ENCODE measurements around the gene AGBL4. TPM values are rescaled to one million over a fixed set of nuclear protein-coding genes. Genes with fewer than 3 reads are reported as not detected.

The AGBL4 gene
- total RNA-seq, 1 experiment from 2014 or later: not detected

GRCh38 chr1:49098866-49099265 is 924.9 kb downstream of the AGBL4 start:
- no TSS peak for BruUV-seq (replicated peaks)
- ChIA-PET RAD21 (ENCODE audit: low non-redundant PET in 1 of 2, low total read pairs in 2 of 2, uncharacterized antibody in 2 of 2, unreplicated experiment in 2 of 2) (no interaction called here), CTCF (no interaction called here)

More at GRCh38 chr1:49098866-49099265, 924.9 kb downstream of the AGBL4 start:
- H4K20me1 ChIP-seq (ENCODE audit: insufficient read depth): no peaks in the 10 kb centered on the region
- no peaks in the 10 kb centered on the region for H3K27me3 ChIP-seq (ENCODE audit: insufficient read depth, low read length)
- POLR2A ChIA-PET: no interaction called here
- no peak overlapping the region for H3K27ac ChIP-seq (ENCODE audit: low read depth, low read length)
- no peak overlapping the region for H3K4me3 ChIP-seq (replicated peaks in 1 of 2; ENCODE audit: low read depth in 1 of 2, low read length in 2 of 2)
- no peaks in the 10 kb centered on the region for H3K9me3 ChIP-seq (ENCODE audit: control insufficient read depth in 1 of 2, insufficient read depth in 1 of 2, low read depth in 1 of 2, low read length in 2 of 2)
- no peak overlapping the region for H3K9ac ChIP-seq (ENCODE audit: low read length)
- H3K36me3 ChIP-seq (ENCODE audit: control insufficient read depth in 1 of 2, insufficient read depth in 2 of 2, low read length in 2 of 2): no peaks in the 10 kb centered on the region
- no peaks in the 10 kb centered on the region for H3K9me2 ChIP-seq (ENCODE audit: insufficient read depth)
- intact Hi-C loops (cut with micrococcal nuclease): no loop called here
- H3K4me1 ChIP-seq (ENCODE audit: control insufficient read depth in 1 of 2, insufficient read depth in 2 of 2, low read length in 2 of 2): no peaks in the 10 kb centered on the region
- no peak for TF ChIP-seq ZNF274 (IDR thresholded peaks at IDR 0.05; ENCODE audit: low read depth, low read length)
- no peak for TF ChIP-seq POLR2A (IDR thresholded peaks at IDR 0.05; ENCODE audit: borderline replicate concordance, extremely low read depth, insufficient read depth, insufficient read length)
- no peak for TF ChIP-seq EZH2phosphoT487 (IDR thresholded peaks at IDR 0.05; ENCODE audit: borderline replicate concordance)
- no peak for TF ChIP-seq EGR1 (IDR thresholded peaks at IDR 0.05; ENCODE audit: low read depth)
- no peak for TF ChIP-seq SRF (IDR thresholded peaks at IDR 0.05; ENCODE audit: low read depth)
- no peak for TF ChIP-seq JUND (IDR thresholded peaks at IDR 0.05)
- no peak for TF ChIP-seq CEBPB (IDR thresholded peaks at IDR 0.05; ENCODE audit: low read depth)
- TF ChIP-seq POLR2AphosphoS5 (IDR thresholded peaks at IDR 0.05; ENCODE audit: low read depth, low read length): no peak
- no peak for TF ChIP-seq ZBTB33 (IDR thresholded peaks at IDR 0.05; ENCODE audit: extremely low read depth, insufficient replicate concordance, low read length)
- no peak for TF ChIP-seq SP1 (IDR thresholded peaks at IDR 0.05; ENCODE audit: low read depth)
- no peak for TF ChIP-seq FOSL1 (IDR thresholded peaks at IDR 0.05; ENCODE audit: low read depth)
- TF ChIP-seq, protein P1, sequence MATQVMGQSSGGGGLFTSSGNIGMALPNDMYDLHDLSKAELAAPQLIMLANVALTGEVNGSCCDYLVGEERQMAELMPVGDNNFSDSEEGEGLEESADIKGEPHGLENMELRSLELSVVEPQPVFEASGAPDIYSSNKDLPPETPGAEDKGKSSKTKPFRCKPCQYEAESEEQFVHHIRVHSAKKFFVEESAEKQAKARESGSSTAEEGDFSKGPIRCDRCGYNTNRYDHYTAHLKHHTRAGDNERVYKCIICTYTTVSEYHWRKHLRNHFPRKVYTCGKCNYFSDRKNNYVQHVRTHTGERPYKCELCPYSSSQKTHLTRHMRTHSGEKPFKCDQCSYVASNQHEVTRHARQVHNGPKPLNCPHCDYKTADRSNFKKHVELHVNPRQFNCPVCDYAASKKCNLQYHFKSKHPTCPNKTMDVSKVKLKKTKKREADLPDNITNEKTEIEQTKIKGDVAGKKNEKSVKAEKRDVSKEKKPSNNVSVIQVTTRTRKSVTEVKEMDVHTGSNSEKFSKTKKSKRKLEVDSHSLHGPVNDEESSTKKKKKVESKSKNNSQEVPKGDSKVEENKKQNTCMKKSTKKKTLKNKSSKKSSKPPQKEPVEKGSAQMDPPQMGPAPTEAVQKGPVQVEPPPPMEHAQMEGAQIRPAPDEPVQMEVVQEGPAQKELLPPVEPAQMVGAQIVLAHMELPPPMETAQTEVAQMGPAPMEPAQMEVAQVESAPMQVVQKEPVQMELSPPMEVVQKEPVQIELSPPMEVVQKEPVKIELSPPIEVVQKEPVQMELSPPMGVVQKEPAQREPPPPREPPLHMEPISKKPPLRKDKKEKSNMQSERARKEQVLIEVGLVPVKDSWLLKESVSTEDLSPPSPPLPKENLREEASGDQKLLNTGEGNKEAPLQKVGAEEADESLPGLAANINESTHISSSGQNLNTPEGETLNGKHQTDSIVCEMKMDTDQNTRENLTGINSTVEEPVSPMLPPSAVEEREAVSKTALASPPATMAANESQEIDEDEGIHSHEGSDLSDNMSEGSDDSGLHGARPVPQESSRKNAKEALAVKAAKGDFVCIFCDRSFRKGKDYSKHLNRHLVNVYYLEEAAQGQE (IDR thresholded peaks at IDR 0.05; ENCODE audit: low read depth): no peak
- no peak for TF ChIP-seq ELF1 (IDR thresholded peaks at IDR 0.05; ENCODE audit: borderline replicate concordance, low read depth)
- TF ChIP-seq, protein P2, sequence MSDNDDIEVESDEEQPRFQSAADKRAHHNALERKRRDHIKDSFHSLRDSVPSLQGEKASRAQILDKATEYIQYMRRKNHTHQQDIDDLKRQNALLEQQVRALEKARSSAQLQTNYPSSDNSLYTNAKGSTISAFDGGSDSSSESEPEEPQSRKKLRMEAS (IDR thresholded peaks at IDR 0.05): no peak
- TF ChIP-seq RAD21 (IDR thresholded peaks at IDR 0.05; ENCODE audit: low read depth): no peak
- TF ChIP-seq, protein P3, sequence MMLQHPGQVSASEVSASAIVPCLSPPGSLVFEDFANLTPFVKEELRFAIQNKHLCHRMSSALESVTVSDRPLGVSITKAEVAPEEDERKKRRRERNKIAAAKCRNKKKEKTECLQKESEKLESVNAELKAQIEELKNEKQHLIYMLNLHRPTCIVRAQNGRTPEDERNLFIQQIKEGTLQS (IDR thresholded peaks at IDR 0.05): no peak
- ATAC-seq (no peak), DNase-seq (ENCODE audit: low read depth, low spot score) (no peak)
- no peak overlapping the region for H2AFZ ChIP-seq (ENCODE audit: low read depth, low read length, poor library complexity, severe bottlenecking)
- H3K79me2 ChIP-seq (ENCODE audit: insufficient read depth, low read length): no peaks in the 10 kb centered on the region
- H3K4me2 ChIP-seq (ENCODE audit: low read length): no peak overlapping the region

Measured in HCT116 (cell line).